ENCODE data around the gene TMX4.

GRCh38 chr20:8021541-8022269 lies 2.1 kb upstream of the TMX4 start:
- TF ChIP-seq CTCF (IDR thresholded peaks at IDR 0.05), result no peak
- no peak for TF ChIP-seq POLR2A (IDR thresholded peaks at IDR 0.05)

Data from body of pancreas (tissue), 4 donors.